GM12878 (cell line): ENCODE data around the gene SPPL2B. TPM values are rescaled to one million over a fixed set of nuclear protein-coding genes. Genes with fewer than 3 reads are reported as not detected.

Experiments
- ATAC-seq: fragments of 200-7000 bp; cut with Tn5 transposase; 3 replicates; pipeline ENCODE4 v1.9.1; 2020; ENCODE audit warnings: mild to moderate bottlenecking, moderate library complexity
- BruUV-seq: library from RNA; stranded (reverse); fragments of 400-500 nt; replicated peaks from 2 replicates; lab custom pipeline; 2021; lab: Mats Ljungman, UMichigan
- CTCF ChIA-PET: fragments of 300-600 bp; sonication (Branson Sonifier 250); formaldehyde crosslinking; extraction: SDS; loops from one replicate; lab custom pipeline; 2021; ENCODE audit warnings: inconsistent platforms; lab: Yijun Ruan, JAX
- POLR2A ChIA-PET: fragments of 350-600 bp; formaldehyde crosslinking; extraction: SDS; loops from one replicate; lab custom pipeline; 2021; ENCODE audit warnings: inconsistent platforms; lab: Charles Lee
- RAD21 ChIA-PET: fragments of 300-600 bp; sonication (Branson Sonifier 250); formaldehyde crosslinking; loops from one replicate; lab custom pipeline; 2023; ENCODE audit warnings: antibody characterized with exemption; ENCODE audit not compliant: unreplicated experiment; lab: Charles Lee
- SMC1A ChIA-PET: fragments of 300-600 bp; sonication (Branson Sonifier 250); formaldehyde crosslinking; loops from one replicate; lab custom pipeline; 2023; ENCODE audit not compliant: unreplicated experiment, uncharacterized antibody; lab: Charles Lee
- DNase-seq: peaks from one replicate; pipeline ENCODE4 v3.0.0-alpha.2; 2011; ENCODE audit warnings: low read depth, low spot score
- FAIRE-seq: peaks from 3 replicates; lab custom pipeline; 2011; peaks lifted over from hg19 to GRCh38; lab: Jason Lieb, UNC
- H2AFZ ChIP-seq: 2 replicates; pipeline ENCODE4 v1.6.0; 2011; ENCODE audit warnings: low read depth, low read length, control low read depth; ENCODE audit not compliant: control insufficient read depth
- H3K27ac ChIP-seq: 2 replicates; pipeline ENCODE4 v1.5.1; 2011; ENCODE audit warnings: control low read depth; ENCODE audit not compliant: control insufficient read depth, insufficient read depth
- H3K27me3 ChIP-seq, 2 experiments: replicated peaks in 1 of 2; 2 replicates each; pipeline versions ENCODE4 v1.6.0 to v1.6.1; 2011; ENCODE audit warnings: low read length in 1 of 2; ENCODE audit not compliant: control insufficient read depth in 2 of 2, insufficient read depth in 2 of 2
- H3K36me3 ChIP-seq, 2 experiments: 2 replicates each; pipeline ENCODE4 v1.5.1; 2011; ENCODE audit warnings: low read length in 1 of 2; ENCODE audit not compliant: control insufficient read depth in 2 of 2, insufficient read depth in 2 of 2
- H3K4me1 ChIP-seq: 2 replicates; pipeline ENCODE4 v1.6.1; 2011; ENCODE audit warnings: mild to moderate bottlenecking, low read length, moderate library complexity, mixed read lengths; ENCODE audit not compliant: control insufficient read depth, insufficient read depth
- H3K4me2 ChIP-seq: 2 replicates; pipeline ENCODE4 v1.6.0; 2011; ENCODE audit warnings: control low read depth; ENCODE audit not compliant: control insufficient read depth, insufficient read depth
- H3K4me3 ChIP-seq: fragments of 200-600 bp; sonication (generic); 2 replicates; pipeline ENCODE4 v1.5.1; 2016
- H3K79me2 ChIP-seq: 2 replicates; pipeline ENCODE4 v1.6.0; 2011; ENCODE audit warnings: low read length; ENCODE audit not compliant: control insufficient read depth, insufficient read depth
- H3K9ac ChIP-seq: 2 replicates; pipeline ENCODE4 v1.8.0; 2011; ENCODE audit warnings: low read length, control low read depth, mixed read lengths; ENCODE audit not compliant: control insufficient read depth, insufficient read depth
- H3K9me3 ChIP-seq: replicated peaks from 3 replicates; pipeline ENCODE4 v1.5.1; 2011; ENCODE audit warnings: mild to moderate bottlenecking, low read length; ENCODE audit not compliant: control insufficient read depth, insufficient read depth
- H4K20me1 ChIP-seq: 2 replicates; pipeline ENCODE4 v1.6.0; 2011; ENCODE audit not compliant: control insufficient read depth, insufficient read depth
- BACH1 ChIP-seq: fragments of 450-650 bp; IDR thresholded peaks from 2 replicates; pipeline ENCODE4 v1.6.1; 2017; ENCODE audit warnings: mild to moderate bottlenecking, borderline replicate concordance
- CBX5 ChIP-seq: sonication (generic); IDR thresholded peaks from 2 replicates; pipeline ENCODE4 v1.6.1; 2016; ENCODE audit warnings: low read depth, moderate library complexity, mild to moderate bottlenecking, inconsistent platforms
- DPF2 ChIP-seq: fragments of 450-650 bp; IDR thresholded peaks from 2 replicates; pipeline ENCODE4 v1.6.1; 2017; ENCODE audit warnings: mild to moderate bottlenecking
- EGR1 ChIP-seq, 2 experiments: IDR thresholded peaks; 1 replicate in 1 of 2; 2 replicates in 1 of 2; pipeline ENCODE4 v1.6.1; 2011 to 2012; ENCODE audit warnings: low read depth in 2 of 2, low read length in 2 of 2, borderline replicate concordance in 1 of 2, mild to moderate bottlenecking in 1 of 2, moderate library complexity in 1 of 2
- IKZF1 ChIP-seq: fragments of 450-650 bp; conservative IDR thresholded peaks from 2 replicates; pipeline ENCODE4 v1.6.1; 2017; ENCODE audit warnings: antibody characterized with exemption, mild to moderate bottlenecking
- MEF2B ChIP-seq: fragments of 450-650 bp; IDR thresholded peaks from 2 replicates; pipeline ENCODE4 v1.6.1; 2018; ENCODE audit warnings: mild to moderate bottlenecking, moderate library complexity; ENCODE audit not compliant: partially characterized antibody, poor library complexity, severe bottlenecking
- NR2F1 ChIP-seq: fragments of 450-650 bp; conservative IDR thresholded peaks from 2 replicates; pipeline ENCODE4 v1.6.1; 2017; ENCODE audit warnings: mild to moderate bottlenecking
- POLR2A ChIP-seq: IDR thresholded peaks from 2 replicates; pipeline ENCODE4 v1.6.1; 2011; ENCODE audit warnings: low read depth, mild to moderate bottlenecking, low read length
- RBBP5 ChIP-seq: fragments of 200-600 bp; sonication (generic); conservative IDR thresholded peaks from 2 replicates; pipeline ENCODE4 v1.6.1; 2016
- ZSCAN29 ChIP-seq: fragments of 450-650 bp; IDR thresholded peaks from 2 replicates; pipeline ENCODE4 v1.6.1; 2017; ENCODE audit warnings: mild to moderate bottlenecking, moderate library complexity
- WGBS: methylation state at CpG from one replicate; pipeline ENCODE4 v1.1.6; 2016; ENCODE audit warnings: low lambda C conversion rate; ENCODE audit not compliant: insufficient replicate concordance, insufficient coverage; ENCODE audit errors: missing lambda C conversion rate; 5-methylcytosine and 5-hydroxymethylcytosine counted together
- in situ Hi-C: fragments of 300-500 bp; cut with MboI; formaldehyde crosslinking; loops from 9 replicates; pipeline ENCODE4 v1.14.3; 2018; ENCODE audit warnings: mixed read lengths
- intact Hi-C: fragments of 100-400 bp; cut with micrococcal nuclease; formaldehyde crosslinking; loops from one replicate; pipeline ENCODE4 v1.14.2; 2022; ENCODE audit not compliant: unreplicated experiment
- polyA plus RNA-seq, 11 experiments: library from polyadenylated mRNA; depleted of rRNA in 4 of 11; unstranded in 6 of 11; stranded (reverse) in 5 of 11; fragments of >200 nt; fragmentation: Nextera tagmentation in 4 of 11; fragmentation: Illumina TruSeq in 1 of 11; extraction: Ambion mirVana in 4 of 11; extraction: Trizol in 1 of 11; gene quantifications; 1 replicate in 1 of 11; 2 replicates in 10 of 11; pipeline versions ENCODE4 v1.2.1 to v1.2.3, GENCODE V29; 2011 to 2016; ENCODE audit warnings: inconsistent platforms in 2 of 11, missing spikeins in 2 of 11, low read depth in 1 of 11
- total RNA-seq, 4 experiments: library from RNA; depleted of rRNA in 3 of 4; stranded (reverse); fragments of >200 nt in 3 of 4; fragmentation: Illumina TruSeq in 1 of 4; extraction: Trizol in 1 of 4; gene quantifications; 2 replicates each; pipeline versions ENCODE4 v1.2.1 to v1.2.3, GENCODE V29; 2013 to 2021
- TF ChIP-seq, protein P1 (sequence below): fragments of 450-650 bp; IDR thresholded peaks from 2 replicates; pipeline ENCODE4 v1.6.1; 2017; ENCODE audit warnings: mild to moderate bottlenecking, low read depth, inconsistent platforms; ENCODE audit not compliant: poor library complexity, severe bottlenecking
- TF ChIP-seq, protein P2 (sequence below): fragments of 450-650 bp; IDR thresholded peaks from 2 replicates; pipeline ENCODE4 v1.6.1; 2017; ENCODE audit warnings: mild to moderate bottlenecking, moderate library complexity
- TF ChIP-seq, protein P3 (sequence below): fragments of 450-650 bp; IDR thresholded peaks from 2 replicates; pipeline ENCODE4 v1.6.1; 2016; ENCODE audit warnings: mild to moderate bottlenecking
- TF ChIP-seq, protein P4 (sequence below): IDR thresholded peaks from 2 replicates; pipeline ENCODE4 v1.6.1; 2012; ENCODE audit warnings: low read depth, low read length, improper control_type of control experiment

The SPPL2B gene
- total and polyA plus RNA-seq, 10 of the 15 experiments (the other 5 are each of a cell fraction or from before 2014, with no cell fraction given): 0.29 to 56.5 (median 18.3) TPM

DNA sequence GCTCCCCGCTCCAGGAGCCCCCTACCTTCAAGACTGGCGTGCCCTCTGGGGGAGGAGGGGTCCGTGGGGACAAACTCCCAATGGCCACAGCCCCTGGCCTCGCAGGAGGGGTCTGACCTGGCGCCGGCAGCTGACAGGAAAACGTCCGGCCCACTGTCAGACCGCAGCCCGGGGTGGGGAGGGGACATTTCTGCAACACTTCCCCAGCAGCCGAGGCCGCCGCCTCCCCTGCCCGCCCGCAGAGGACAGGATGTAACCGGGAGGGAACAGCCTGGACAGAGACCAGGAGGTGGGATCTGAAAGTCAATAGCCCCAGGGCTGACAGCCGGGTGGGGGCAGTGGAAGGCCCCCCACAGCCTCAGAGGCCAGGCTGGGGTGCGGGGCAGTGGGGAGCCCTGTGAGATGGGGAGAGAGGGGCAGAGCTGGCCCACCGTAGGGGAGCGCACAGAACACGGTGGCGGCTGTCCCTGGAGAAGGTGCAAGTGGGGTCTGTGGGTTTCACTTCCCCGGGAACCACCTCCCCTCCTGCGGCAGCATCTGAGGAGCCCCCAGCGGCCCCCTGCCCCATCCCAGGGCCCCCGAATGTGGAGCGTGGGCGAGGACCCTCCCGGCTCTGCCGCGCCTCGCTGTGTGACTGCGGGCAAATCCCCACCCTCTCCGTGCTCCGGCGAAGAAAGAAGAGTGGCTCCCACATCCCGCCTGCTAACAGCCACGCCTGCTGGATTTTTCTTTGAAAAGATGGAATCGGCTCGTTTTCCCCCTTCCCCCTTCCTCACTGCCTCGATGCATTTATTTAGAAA, 46.2 kb upstream of the SPPL2B start, which contains the start of gene PEAK3:
PEAK3 (minus strand) TSS at position 114 of the 800 bp plus-strand sequence. CDS start 1,244 bp downstream, outside the sequence.
- Histone ChIP-seq H3K9me3 (no peaks in the 10 kb centered on the region), H4K20me1 (no peaks in the 10 kb centered on the region), H3K27me3 (peaks cover 0 to 3% of the 10 kb centered on the region in 2 experiments; a peak in 2 of 4 replicates), H2AFZ (no peak within 1 kb of the TSS), H3K4me3 (no peak within 1 kb of the TSS), H3K36me3 (no peaks in the 10 kb centered on the region), H3K9ac (peak within 1 kb of the TSS; percentile 22; the same call in 1 of the 2 replicates), H3K4me1 (peaks cover 11% of the 10 kb centered on the region), H3K79me2 (no peaks in the 10 kb centered on the region), H3K4me2 (peak within 1 kb of the TSS; percentile 68), H3K27ac (no peak within 1 kb of the TSS)
- RAD21 ChIA-PET: no interaction called here
- DNase-seq (no peak), FAIRE-seq (no peak), ATAC-seq (peak; percentile 80)
- 6% methylated on average over 32 of the region's 41 CpGs for WGBS
- in situ Hi-C loops (no loop called here), intact Hi-C loops (no loop called here)
- POLR2A ChIA-PET: interaction anchor here (0.5 kb wide), 1 partner anchor 341 kb away, joined by 3 read pairs; no protein-coding TSS in a partner anchor
- no TSS peak for BruUV-seq
- SMC1A ChIA-PET: no interaction called here
- CTCF ChIA-PET: no interaction called here
- no peak for TF ChIP-seq MEF2B
- TF ChIP-seq DPF2: 0 out of 2 replicates have a peak, but pooled peaks have one; percentile 68
- peak; percentile 86 for TF ChIP-seq IKZF1
- TF ChIP-seq RBBP5: no peak
- TF ChIP-seq, protein P1, sequence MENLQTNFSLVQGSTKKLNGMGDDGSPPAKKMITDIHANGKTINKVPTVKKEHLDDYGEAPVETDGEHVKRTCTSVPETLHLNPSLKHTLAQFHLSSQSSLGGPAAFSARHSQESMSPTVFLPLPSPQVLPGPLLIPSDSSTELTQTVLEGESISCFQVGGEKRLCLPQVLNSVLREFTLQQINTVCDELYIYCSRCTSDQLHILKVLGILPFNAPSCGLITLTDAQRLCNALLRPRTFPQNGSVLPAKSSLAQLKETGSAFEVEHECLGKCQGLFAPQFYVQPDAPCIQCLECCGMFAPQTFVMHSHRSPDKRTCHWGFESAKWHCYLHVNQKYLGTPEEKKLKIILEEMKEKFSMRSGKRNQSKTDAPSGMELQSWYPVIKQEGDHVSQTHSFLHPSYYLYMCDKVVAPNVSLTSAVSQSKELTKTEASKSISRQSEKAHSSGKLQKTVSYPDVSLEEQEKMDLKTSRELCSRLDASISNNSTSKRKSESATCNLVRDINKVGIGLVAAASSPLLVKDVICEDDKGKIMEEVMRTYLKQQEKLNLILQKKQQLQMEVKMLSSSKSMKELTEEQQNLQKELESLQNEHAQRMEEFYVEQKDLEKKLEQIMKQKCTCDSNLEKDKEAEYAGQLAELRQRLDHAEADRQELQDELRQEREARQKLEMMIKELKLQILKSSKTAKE: no peak
- TF ChIP-seq, protein P2, sequence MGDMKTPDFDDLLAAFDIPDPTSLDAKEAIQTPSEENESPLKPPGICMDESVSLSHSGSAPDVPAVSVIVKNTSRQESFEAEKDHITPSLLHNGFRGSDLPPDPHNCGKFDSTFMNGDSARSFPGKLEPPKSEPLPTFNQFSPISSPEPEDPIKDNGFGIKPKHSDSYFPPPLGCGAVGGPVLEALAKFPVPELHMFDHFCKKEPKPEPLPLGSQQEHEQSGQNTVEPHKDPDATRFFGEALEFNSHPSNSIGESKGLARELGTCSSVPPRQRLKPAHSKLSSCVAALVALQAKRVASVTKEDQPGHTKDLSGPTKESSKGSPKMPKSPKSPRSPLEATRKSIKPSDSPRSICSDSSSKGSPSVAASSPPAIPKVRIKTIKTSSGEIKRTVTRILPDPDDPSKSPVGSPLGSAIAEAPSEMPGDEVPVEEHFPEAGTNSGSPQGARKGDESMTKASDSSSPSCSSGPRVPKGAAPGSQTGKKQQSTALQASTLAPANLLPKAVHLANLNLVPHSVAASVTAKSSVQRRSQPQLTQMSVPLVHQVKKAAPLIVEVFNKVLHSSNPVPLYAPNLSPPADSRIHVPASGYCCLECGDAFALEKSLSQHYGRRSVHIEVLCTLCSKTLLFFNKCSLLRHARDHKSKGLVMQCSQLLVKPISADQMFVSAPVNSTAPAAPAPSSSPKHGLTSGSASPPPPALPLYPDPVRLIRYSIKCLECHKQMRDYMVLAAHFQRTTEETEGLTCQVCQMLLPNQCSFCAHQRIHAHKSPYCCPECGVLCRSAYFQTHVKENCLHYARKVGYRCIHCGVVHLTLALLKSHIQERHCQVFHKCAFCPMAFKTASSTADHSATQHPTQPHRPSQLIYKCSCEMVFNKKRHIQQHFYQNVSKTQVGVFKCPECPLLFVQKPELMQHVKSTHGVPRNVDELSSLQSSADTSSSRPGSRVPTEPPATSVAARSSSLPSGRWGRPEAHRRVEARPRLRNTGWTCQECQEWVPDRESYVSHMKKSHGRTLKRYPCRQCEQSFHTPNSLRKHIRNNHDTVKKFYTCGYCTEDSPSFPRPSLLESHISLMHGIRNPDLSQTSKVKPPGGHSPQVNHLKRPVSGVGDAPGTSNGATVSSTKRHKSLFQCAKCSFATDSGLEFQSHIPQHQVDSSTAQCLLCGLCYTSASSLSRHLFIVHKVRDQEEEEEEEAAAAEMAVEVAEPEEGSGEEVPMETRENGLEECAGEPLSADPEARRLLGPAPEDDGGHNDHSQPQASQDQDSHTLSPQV: no peak
- TF ChIP-seq, protein P3, sequence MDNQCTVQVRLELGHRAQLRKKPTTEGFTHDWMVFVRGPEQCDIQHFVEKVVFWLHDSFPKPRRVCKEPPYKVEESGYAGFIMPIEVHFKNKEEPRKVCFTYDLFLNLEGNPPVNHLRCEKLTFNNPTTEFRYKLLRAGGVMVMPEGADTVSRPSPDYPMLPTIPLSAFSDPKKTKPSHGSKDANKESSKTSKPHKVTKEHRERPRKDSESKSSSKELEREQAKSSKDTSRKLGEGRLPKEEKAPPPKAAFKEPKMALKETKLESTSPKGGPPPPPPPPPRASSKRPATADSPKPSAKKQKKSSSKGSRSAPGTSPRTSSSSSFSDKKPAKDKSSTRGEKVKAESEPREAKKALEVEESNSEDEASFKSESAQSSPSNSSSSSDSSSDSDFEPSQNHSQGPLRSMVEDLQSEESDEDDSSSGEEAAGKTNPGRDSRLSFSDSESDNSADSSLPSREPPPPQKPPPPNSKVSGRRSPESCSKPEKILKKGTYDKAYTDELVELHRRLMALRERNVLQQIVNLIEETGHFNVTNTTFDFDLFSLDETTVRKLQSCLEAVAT: peak; percentile 48; the same call in 1 of the 2 replicates
- TF ChIP-seq EGR1 (IDR thresholded peaks at IDR 0.05; ENCODE audit: borderline replicate concordance in 1 of 2, low read depth in 2 of 2, low read length in 2 of 2): 0 out of 3 replicates have a peak, but pooled peaks of 1 of the 2 experiments have one; percentile 15
- TF ChIP-seq POLR2A: 0 out of 2 replicates have a peak, but pooled peaks have one; percentile 56
- TF ChIP-seq BACH1: peak; percentile 12; the same call in 1 of the 2 replicates
- 0 out of 2 replicates have a peak, but pooled peaks have one; percentile 47 for TF ChIP-seq NR2F1
- TF ChIP-seq, protein P4, sequence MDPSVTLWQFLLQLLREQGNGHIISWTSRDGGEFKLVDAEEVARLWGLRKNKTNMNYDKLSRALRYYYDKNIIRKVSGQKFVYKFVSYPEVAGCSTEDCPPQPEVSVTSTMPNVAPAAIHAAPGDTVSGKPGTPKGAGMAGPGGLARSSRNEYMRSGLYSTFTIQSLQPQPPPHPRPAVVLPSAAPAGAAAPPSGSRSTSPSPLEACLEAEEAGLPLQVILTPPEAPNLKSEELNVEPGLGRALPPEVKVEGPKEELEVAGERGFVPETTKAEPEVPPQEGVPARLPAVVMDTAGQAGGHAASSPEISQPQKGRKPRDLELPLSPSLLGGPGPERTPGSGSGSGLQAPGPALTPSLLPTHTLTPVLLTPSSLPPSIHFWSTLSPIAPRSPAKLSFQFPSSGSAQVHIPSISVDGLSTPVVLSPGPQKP: no peak
- no peak for TF ChIP-seq ZSCAN29
- TF ChIP-seq CBX5: no peak
